HEK293T (cell line): ENCODE results near the gene NEB.

Experiments
- CTCF ChIA-PET: fragments of 350-600 bp; formaldehyde crosslinking; extraction: SDS; loops from one replicate; lab custom pipeline; 2021; ENCODE audit warnings: antibody characterized with exemption, inconsistent platforms; lab: Yijun Ruan, JAX
- POLR2A ChIA-PET: fragments of 350-600 bp; formaldehyde crosslinking; extraction: SDS; loops from one replicate; lab custom pipeline; 2020; ENCODE audit warnings: antibody characterized with exemption, inconsistent platforms; lab: Yijun Ruan, JAX
- DNase-seq: peaks from one replicate; pipeline ENCODE4 v3.0.0; 2012; ENCODE audit warnings: mixed read lengths; ENCODE audit errors: extremely low spot score
- ARNT ChIP-seq: fragments of 450-650 bp; IDR thresholded peaks from 2 replicates; pipeline ENCODE4 v1.6.1; 2017; ENCODE audit warnings: mild to moderate bottlenecking
- BHLHE40 ChIP-seq: fragments of 450-650 bp; IDR thresholded peaks from 2 replicates; pipeline ENCODE4 v1.6.1; 2016; ENCODE audit warnings: mild to moderate bottlenecking, moderate library complexity, borderline replicate concordance
- CTBP1 ChIP-seq: fragments of 450-650 bp; IDR thresholded peaks from 2 replicates; pipeline ENCODE4 v1.6.1; 2016; ENCODE audit warnings: borderline replicate concordance
- ELF4 ChIP-seq: fragments of 450-650 bp; IDR thresholded peaks from 2 replicates; pipeline ENCODE4 v1.6.1; 2017; ENCODE audit warnings: antibody characterized with exemption
- FOXA1 ChIP-seq: fragments of 450-650 bp; IDR thresholded peaks from 2 replicates; pipeline ENCODE4 v1.6.1; 2016; ENCODE audit warnings: mild to moderate bottlenecking
- FOXK2 ChIP-seq: fragments of 450-650 bp; IDR thresholded peaks from 2 replicates; pipeline ENCODE4 v1.6.1; 2016; ENCODE audit warnings: mild to moderate bottlenecking
- FOXM1 ChIP-seq: fragments of 450-650 bp; IDR thresholded peaks from 2 replicates; pipeline ENCODE4 v1.6.1; 2017; ENCODE audit warnings: mild to moderate bottlenecking, borderline replicate concordance
- HDGF ChIP-seq: fragments of 450-650 bp; IDR thresholded peaks from 2 replicates; pipeline ENCODE4 v1.6.1; 2017; ENCODE audit warnings: antibody characterized with exemption, borderline replicate concordance
- L3MBTL2 ChIP-seq: fragments of 450-650 bp; conservative IDR thresholded peaks from 2 replicates; pipeline ENCODE4 v1.6.1; 2016; ENCODE audit warnings: mild to moderate bottlenecking
- LEF1 ChIP-seq: fragments of 450-650 bp; IDR thresholded peaks from 2 replicates; pipeline ENCODE4 v1.6.1; 2017; ENCODE audit warnings: mild to moderate bottlenecking, borderline replicate concordance
- NFRKB ChIP-seq: fragments of 450-650 bp; IDR thresholded peaks from 2 replicates; pipeline ENCODE4 v1.6.1; 2016; ENCODE audit warnings: mild to moderate bottlenecking, moderate library complexity
- SP1 ChIP-seq: fragments of 450-650 bp; IDR thresholded peaks from 2 replicates; pipeline ENCODE4 v1.6.1; 2017
- SUZ12 ChIP-seq: fragments of 450-650 bp; IDR thresholded peaks from 2 replicates; pipeline ENCODE4 v1.6.1; 2016; ENCODE audit warnings: mild to moderate bottlenecking
- TARDBP ChIP-seq: fragments of 450-650 bp; IDR thresholded peaks from 2 replicates; pipeline ENCODE4 v1.6.1; 2016
- ZNF384 ChIP-seq: fragments of 450-650 bp; IDR thresholded peaks from 2 replicates; pipeline ENCODE4 v1.6.1; 2016
- TF ChIP-seq, protein P1 (sequence below): fragments of 450-650 bp; IDR thresholded peaks from 2 replicates; pipeline ENCODE4 v1.6.1; 2016

Gene NEB

DNA sequence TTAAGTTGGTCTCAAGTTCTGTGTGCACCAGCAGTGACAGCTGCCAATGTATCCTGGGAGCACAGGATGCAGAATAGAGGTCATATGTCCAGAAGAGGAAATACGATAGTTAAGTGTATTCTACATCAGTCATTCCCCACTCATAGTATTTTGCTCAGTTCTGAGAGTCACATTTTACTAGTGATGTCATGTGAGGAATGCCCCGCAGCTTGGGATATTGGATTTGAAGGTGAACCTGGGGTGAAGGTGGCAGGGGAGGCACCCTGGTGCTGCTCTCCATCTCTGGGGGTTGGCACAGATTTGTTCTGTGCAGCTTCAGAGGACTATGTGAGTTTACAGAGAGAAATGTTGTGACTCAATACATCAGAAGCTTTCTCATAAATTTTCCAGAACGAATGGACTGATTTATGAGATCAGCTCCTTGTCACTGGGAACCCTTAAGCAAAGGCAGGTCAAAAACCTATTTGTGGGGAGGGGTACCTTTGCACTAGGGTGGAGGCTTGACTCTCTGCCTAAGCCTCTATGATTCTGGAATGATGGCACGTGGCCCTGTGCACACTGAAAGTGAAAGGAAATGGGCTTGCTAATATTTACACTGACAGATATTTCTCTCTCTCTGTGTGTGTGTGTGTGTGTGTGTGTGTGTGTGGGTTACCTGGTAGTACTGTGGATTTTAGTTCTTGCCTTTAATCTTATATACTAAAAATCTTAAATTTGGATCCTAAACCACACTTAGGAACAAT is 95.9 kb downstream of the NEB start:
- ChIA-PET CTCF (interaction anchor here (0.5 kb wide), 1 partner anchor 161 kb away, joined by 3 read pairs; no protein-coding TSS in a partner anchor), POLR2A (no interaction called here)
- TF ChIP-seq FOXK2: no peak
- TF ChIP-seq SUZ12: no peak
- no peak for TF ChIP-seq TARDBP
- no peak for TF ChIP-seq ELF4
- no peak for DNase-seq

DNA sequence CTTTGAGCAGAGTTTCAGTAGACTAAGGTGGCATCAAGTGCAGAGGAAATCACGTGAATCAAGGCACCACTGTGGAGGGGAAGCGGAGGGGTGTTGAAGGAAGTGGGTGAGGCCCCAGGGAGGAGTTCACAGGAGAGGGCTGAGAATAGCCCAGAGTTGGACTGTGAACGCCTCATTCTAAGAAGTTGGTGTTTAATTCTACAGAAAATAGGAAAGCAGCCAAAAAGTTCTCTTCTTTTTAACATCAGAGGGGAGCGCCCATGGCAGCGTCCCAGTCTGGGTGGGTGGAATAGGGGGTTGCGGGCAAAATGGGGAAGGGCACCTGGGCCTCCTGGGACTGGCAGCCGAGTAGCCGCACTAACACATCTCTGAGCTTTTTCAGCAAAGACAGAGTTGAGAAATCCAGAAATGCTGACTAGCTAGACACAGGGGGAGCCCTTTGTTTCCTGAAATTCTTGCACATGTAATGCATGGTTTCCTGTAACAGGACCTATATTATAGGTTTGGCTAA is 97.0 kb downstream of the NEB start:
- ChIA-PET POLR2A (no interaction called here), CTCF (no interaction called here)
- TF ChIP-seq NFRKB (no peak), FOXA1 (no peak), HDGF (no peak), SP1 (no peak), FOXK2 (no peak), TARDBP (no peak), SUZ12 (no peak), ELF4 (no peak), L3MBTL2 (no peak), FOXM1 (no peak), CTBP1 (no peak), BHLHE40 (no peak), ARNT (no peak), LEF1 (no peak), ZNF384 (no peak)
- TF ChIP-seq, protein P1, sequence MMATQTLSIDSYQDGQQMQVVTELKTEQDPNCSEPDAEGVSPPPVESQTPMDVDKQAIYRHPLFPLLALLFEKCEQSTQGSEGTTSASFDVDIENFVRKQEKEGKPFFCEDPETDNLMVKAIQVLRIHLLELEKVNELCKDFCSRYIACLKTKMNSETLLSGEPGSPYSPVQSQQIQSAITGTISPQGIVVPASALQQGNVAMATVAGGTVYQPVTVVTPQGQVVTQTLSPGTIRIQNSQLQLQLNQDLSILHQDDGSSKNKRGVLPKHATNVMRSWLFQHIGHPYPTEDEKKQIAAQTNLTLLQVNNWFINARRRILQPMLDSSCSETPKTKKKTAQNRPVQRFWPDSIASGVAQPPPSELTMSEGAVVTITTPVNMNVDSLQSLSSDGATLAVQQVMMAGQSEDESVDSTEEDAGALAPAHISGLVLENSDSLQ: no peak
- no peak for DNase-seq

DNA sequence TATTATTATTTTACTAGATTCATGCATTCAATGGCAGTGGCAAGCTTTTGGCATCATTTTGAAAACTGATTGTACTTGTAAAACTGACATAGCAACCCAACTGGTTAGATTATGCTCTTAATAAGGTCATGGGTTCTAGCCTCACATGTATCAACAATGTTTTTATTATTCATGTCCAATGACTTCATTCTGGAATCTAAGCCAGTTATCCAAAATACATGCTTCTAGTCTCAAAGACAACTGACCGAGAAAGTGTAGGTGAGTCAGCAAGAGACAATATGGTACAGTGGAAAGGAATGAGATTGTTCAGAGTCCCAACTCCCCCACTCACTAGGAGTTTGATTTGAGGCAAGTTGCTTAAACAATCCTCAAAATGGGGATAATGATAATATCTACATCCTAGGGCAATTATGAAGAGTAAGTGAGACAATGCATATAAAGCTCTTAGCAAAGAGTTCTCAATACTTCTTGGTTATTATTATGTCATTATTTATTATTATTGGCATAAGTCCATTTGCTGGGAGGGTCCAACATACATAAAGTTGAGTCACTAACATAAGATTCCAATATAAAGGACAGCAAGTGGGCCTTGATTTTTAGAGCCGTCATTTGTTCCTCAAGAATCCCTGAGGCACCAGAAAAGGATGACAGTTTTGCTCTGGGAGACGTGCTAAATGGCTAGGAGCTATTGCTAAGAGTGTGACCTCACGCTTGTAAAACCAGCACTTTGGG is 99.4 kb downstream of the NEB start:
- no peak for DNase-seq
- ChIA-PET POLR2A (no interaction called here), CTCF (interaction anchor here (0.6 kb wide), 1 partner anchor 17 kb away, joined by 3 read pairs; no protein-coding TSS in a partner anchor)
- TF ChIP-seq CTBP1: no peak

DNA sequence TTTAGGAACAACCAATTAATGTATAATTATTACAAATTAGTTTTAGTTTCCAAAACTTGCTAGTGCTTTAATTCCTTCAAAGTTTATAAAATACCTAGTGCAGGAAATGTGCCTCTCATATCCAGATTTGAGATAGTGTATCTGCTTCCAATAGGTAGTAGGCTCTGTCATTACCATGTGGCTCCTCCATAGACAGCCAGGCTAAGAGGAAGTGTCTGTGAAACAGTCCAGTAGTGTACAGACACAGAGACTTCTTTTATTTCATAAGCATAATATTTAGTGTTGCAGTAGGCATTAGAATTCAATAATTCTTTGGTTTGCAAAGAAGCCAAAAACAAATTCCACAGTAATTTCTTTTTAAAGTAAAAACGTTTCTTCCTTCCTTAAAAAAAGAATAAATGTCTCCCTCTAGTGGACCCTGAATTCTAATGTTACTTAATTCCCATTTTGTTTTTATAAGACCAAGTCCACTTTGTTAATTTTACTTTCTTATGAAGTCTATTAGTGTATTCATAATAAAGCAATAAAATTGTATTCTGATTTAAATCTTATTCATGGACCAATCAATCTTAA is 101.2 kb downstream of the NEB start:
- TF ChIP-seq TARDBP (no peak), L3MBTL2 (no peak), CTBP1 (no peak), NFRKB (no peak), LEF1 (no peak), FOXK2 (no peak), SP1 (no peak), SUZ12 (no peak), ELF4 (no peak)
- TF ChIP-seq, protein P1: no peak
- CTCF ChIA-PET: no interaction called here
- POLR2A ChIA-PET: no interaction called here
- DNase-seq: no peak

DNA sequence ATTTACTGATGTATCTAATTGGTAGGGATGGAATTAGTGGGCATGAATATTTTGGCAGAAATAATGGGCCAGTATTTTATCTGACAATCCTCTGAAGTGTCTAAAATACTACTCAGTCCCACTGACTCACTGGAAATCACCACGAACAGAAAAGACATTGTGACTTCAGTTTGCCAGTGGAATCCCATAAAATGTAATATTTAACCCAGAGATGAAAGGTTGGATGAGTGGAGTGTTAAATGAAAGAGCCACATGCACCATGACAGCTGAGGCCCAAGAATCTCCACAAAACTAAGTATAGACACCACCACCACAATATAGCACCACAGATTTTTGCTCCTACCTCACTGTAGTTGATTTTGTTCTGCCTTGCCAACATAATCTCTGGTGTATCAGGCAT is 103.9 kb downstream of the NEB start:
- POLR2A ChIA-PET: no interaction called here

More for the DNA sequence above, 103.9 kb downstream of the NEB start:
- TF ChIP-seq ARNT (no peak), TARDBP (no peak), BHLHE40 (no peak), SP1 (no peak), FOXA1 (no peak), SUZ12 (no peak), ZNF384 (no peak), LEF1 (no peak), CTBP1 (no peak), HDGF (no peak), FOXK2 (no peak), FOXM1 (no peak), NFRKB (no peak), L3MBTL2 (no peak), ELF4 (no peak)
- TF ChIP-seq, protein P1: no peak
- DNase-seq: no peak
- CTCF ChIA-PET: no interaction called here
